ENCODE results near the gene PLD6. TPM values are rescaled to one million over a fixed set of nuclear protein-coding genes. Genes with fewer than 3 reads are reported as not detected.

Gene PLD6
- total RNA-seq, 1 experiment from 2014 or later, result 11.6 TPM

GRCh38 chr17:17215575-17215974 lies 9.4 kb upstream of the PLD6 start:
- Histone ChIP-seq H3K27ac (ENCODE audit: low read length) (no peak overlapping the region), H4K20me1 (ENCODE audit: low read length) (no peaks in the 10 kb centered on the region), H3F3A (ENCODE audit: low read length, unreplicated experiment) (no peaks in the 10 kb centered on the region), H2AFZ (ENCODE audit: low read length) (no peak overlapping the region), H3K4me3 (ENCODE audit: low read length) (no peak overlapping the region), H3K4me2 (ENCODE audit: low read length) (no peak overlapping the region), H3K36me3 (ENCODE audit: low read depth, low read length) (peaks cover 46% of the 10 kb centered on the region), H3K79me2 (ENCODE audit: low read length) (no peaks in the 10 kb centered on the region), H3K27me3 (ENCODE audit: low read length) (no peaks in the 10 kb centered on the region), H3K9me3 (ENCODE audit: low read length) (no peaks in the 10 kb centered on the region), H3K4me1 (ENCODE audit: insufficient read depth, low read length) (no peaks in the 10 kb centered on the region), H3K9me2 (replicated peaks; ENCODE audit: low read length) (no peaks in the 10 kb centered on the region), H3K9ac (ENCODE audit: low read length) (no peak overlapping the region)
- BruUV-seq (replicated peaks), result no TSS peak
- TF ChIP-seq CTCF (conservative IDR thresholded peaks at IDR 0.05; ENCODE audit: low read depth, low read length) (no peak), EZH2 (IDR thresholded peaks at IDR 0.05; ENCODE audit: low read length, unreplicated experiment) (no peak), EZH2phosphoT487 (IDR thresholded peaks at IDR 0.05; ENCODE audit: borderline replicate concordance, low read length) (no peak)
- intact Hi-C loops (cut with micrococcal nuclease), result no loop called here
- ATAC-seq (no peak), DNase-seq (no peak)
- ChIA-PET CTCF (no interaction called here), POLR2A (ENCODE audit: unreplicated experiment) (no interaction called here)

GRCh38 chr17:17214646-17215436 lies 8.7 kb upstream of the PLD6 start:
- TF ChIP-seq EZH2phosphoT487 (IDR thresholded peaks at IDR 0.05; ENCODE audit: borderline replicate concordance, low read length), result no peak
- no peak for TF ChIP-seq CTCF (conservative IDR thresholded peaks at IDR 0.05; ENCODE audit: low read depth, low read length)
- H3K4me3 ChIP-seq (ENCODE audit: low read length), result no peak overlapping the region
- ATAC-seq (no peak), DNase-seq (no peak)
- H3F3A ChIP-seq (ENCODE audit: low read length, unreplicated experiment), result no peaks in the 10 kb centered on the region
- CTCF ChIA-PET, result no interaction called here
- BruUV-seq (replicated peaks), result no TSS peak
- no peak overlapping the region for H3K9ac ChIP-seq (ENCODE audit: low read length)
- no peaks in the 10 kb centered on the region for H3K4me1 ChIP-seq (ENCODE audit: insufficient read depth, low read length)
- no peaks in the 10 kb centered on the region for H3K79me2 ChIP-seq (ENCODE audit: low read length)
- H3K4me2 ChIP-seq (ENCODE audit: low read length), result no peak overlapping the region
- intact Hi-C loops (cut with micrococcal nuclease), result no loop called here
- POLR2A ChIA-PET (ENCODE audit: unreplicated experiment), result no interaction called here
- H3K27ac ChIP-seq (ENCODE audit: low read length), result no peak overlapping the region
- no peaks in the 10 kb centered on the region for H3K9me2 ChIP-seq (replicated peaks; ENCODE audit: low read length)
- no peaks in the 10 kb centered on the region for H3K27me3 ChIP-seq (ENCODE audit: low read length)
- no peaks in the 10 kb centered on the region for H3K9me3 ChIP-seq (ENCODE audit: low read length)
- no peaks in the 10 kb centered on the region for H4K20me1 ChIP-seq (ENCODE audit: low read length)
- no peak overlapping the region for H2AFZ ChIP-seq (ENCODE audit: low read length)
- H3K36me3 ChIP-seq (ENCODE audit: low read depth, low read length), result peaks cover 41% of the 10 kb centered on the region

GRCh38 chr17:17213775-17214174 lies 7.6 kb upstream of the PLD6 start:
- Histone ChIP-seq H3K4me3 (ENCODE audit: low read length) (no peak overlapping the region), H3K36me3 (ENCODE audit: low read depth, low read length) (peaks cover 40% of the 10 kb centered on the region), H3K79me2 (ENCODE audit: low read length) (no peaks in the 10 kb centered on the region), H3K27me3 (ENCODE audit: low read length) (no peaks in the 10 kb centered on the region), H3K4me1 (ENCODE audit: insufficient read depth, low read length) (no peaks in the 10 kb centered on the region), H2AFZ (ENCODE audit: low read length) (no peak overlapping the region), H3K9me2 (replicated peaks; ENCODE audit: low read length) (no peaks in the 10 kb centered on the region), H3K27ac (ENCODE audit: low read length) (no peak overlapping the region), H3K4me2 (ENCODE audit: low read length) (no peak overlapping the region), H3F3A (ENCODE audit: low read length, unreplicated experiment) (peaks cover 4% of the 10 kb centered on the region), H3K9ac (ENCODE audit: low read length) (no peak overlapping the region), H3K9me3 (ENCODE audit: low read length) (no peaks in the 10 kb centered on the region), H4K20me1 (ENCODE audit: low read length) (no peaks in the 10 kb centered on the region)
- intact Hi-C loops (cut with micrococcal nuclease), result no loop called here
- DNase-seq, result no peak
- no peak for ATAC-seq
- BruUV-seq (replicated peaks), result no TSS peak
- ChIA-PET POLR2A (ENCODE audit: unreplicated experiment) (no interaction called here), CTCF (no interaction called here)
- TF ChIP-seq EZH2 (IDR thresholded peaks at IDR 0.05; ENCODE audit: low read length, unreplicated experiment) (no peak), CTCF (conservative IDR thresholded peaks at IDR 0.05; ENCODE audit: low read depth, low read length) (no peak), EZH2phosphoT487 (IDR thresholded peaks at IDR 0.05; ENCODE audit: borderline replicate concordance, low read length) (no peak)

Measured in PC-3 (cell line).